Amniotic stem cell (primary cell): Measurements from ENCODE around the gene TTLL1.
"Not testable (repeated sequence)": the region's sequence is repeated elsewhere in the genome, so short reads cannot be mapped to it uniquely, and the experiment has no call there.

Experiments
- DNase-seq: peaks from one replicate; lab custom pipeline; 2025; lab: John Stamatoyannopoulos, UW

The TTLL1 gene

GRCh38 chr22:43066844-43067385, 22.3 kb downstream of the TTLL1 start:
- no peak for DNase-seq

GRCh38 chr22:43066134-43066533, 23.1 kb downstream of the TTLL1 start:
- DNase-seq = no peak

- no peak for DNase-seq
Measured at GRCh38 chr22:43060183-43060582, 29.0 kb downstream of the TTLL1 start.

GRCh38 chr22:43057641-43058040, 31.6 kb downstream of the TTLL1 start:
- no peak for DNase-seq

GRCh38 chr22:43053176-43053575, 36.0 kb downstream of the TTLL1 start:
- DNase-seq = no peak

GRCh38 chr22:43050995-43051394, 38.2 kb downstream of the TTLL1 start:
- DNase-seq = no peak

- DNase-seq = no peak
Measured at GRCh38 chr22:43047605-43048004, 41.6 kb downstream of the TTLL1 start.

- DNase-seq = no peak
Measured at GRCh38 chr22:43044290-43044712, 44.9 kb downstream of the TTLL1 start.

GRCh38 chr22:43042101-43042780, 47.0 kb downstream of the TTLL1 start:
- DNase-seq = no peak

GRCh38 chr22:43039800-43040199, 49.4 kb downstream of the TTLL1 start:
- DNase-seq = no peak

- no peak for DNase-seq
Measured at GRCh38 chr22:43038325-43038724, 50.9 kb downstream of the TTLL1 start.

GRCh38 chr22:43036282-43036829, 52.8 kb downstream of the TTLL1 start:
- no peak for DNase-seq

- no peak for DNase-seq
Measured at GRCh38 chr22:43035250-43035649, 53.9 kb downstream of the TTLL1 start.

GRCh38 chr22:43031617-43032016, 57.6 kb downstream of the TTLL1 start:
- no peak for DNase-seq

GRCh38 chr22:43018615-43019014, 70.6 kb downstream of the TTLL1 start:
- no peak for DNase-seq

GRCh38 chr22:43017525-43018460, 71.4 kb downstream of the TTLL1 start:
- DNase-seq = no peak

- not testable (repeated sequence) for DNase-seq
Measured at GRCh38 chr22:43016150-43016549, 73.0 kb downstream of the TTLL1 start.

- DNase-seq = no peak
Measured at GRCh38 chr22:43015677-43016042, 73.5 kb downstream of the TTLL1 start.

- peak; percentile 92 for DNase-seq
Measured at GRCh38 chr22:43014869-43015676, 74.1 kb downstream of the TTLL1 start, which contains the start of gene PACSIN2. Gene PACSIN2 (minus strand): TSS chr22:43015149. CDS start chr22:42912080, 103,069 bp downstream.

GRCh38 chr22:43014316-43014868, 74.8 kb downstream of the TTLL1 start:
- DNase-seq = no peak
